Ureter (tissue), 1 donor: Measurements from ENCODE around the gene GNMT. TPM values are rescaled to one million over a fixed set of nuclear protein-coding genes. Genes with fewer than 3 reads are reported as not detected.

Experiments
- DNase-seq: peaks from one replicate; pipeline ENCODE4 v3.0.0-alpha.2; 2020; ENCODE audit warnings: low spot score
- total RNA-seq: library from RNA; stranded (reverse); gene quantifications from one replicate; pipeline ENCODE4 v1.2.4, GENCODE V29; 2023
- donor health status: DM: yes; HTN: yes; CAD: no.

The GNMT gene
- total RNA-seq, 1 donor from 2014 or later: 0.73 TPM

DNA sequence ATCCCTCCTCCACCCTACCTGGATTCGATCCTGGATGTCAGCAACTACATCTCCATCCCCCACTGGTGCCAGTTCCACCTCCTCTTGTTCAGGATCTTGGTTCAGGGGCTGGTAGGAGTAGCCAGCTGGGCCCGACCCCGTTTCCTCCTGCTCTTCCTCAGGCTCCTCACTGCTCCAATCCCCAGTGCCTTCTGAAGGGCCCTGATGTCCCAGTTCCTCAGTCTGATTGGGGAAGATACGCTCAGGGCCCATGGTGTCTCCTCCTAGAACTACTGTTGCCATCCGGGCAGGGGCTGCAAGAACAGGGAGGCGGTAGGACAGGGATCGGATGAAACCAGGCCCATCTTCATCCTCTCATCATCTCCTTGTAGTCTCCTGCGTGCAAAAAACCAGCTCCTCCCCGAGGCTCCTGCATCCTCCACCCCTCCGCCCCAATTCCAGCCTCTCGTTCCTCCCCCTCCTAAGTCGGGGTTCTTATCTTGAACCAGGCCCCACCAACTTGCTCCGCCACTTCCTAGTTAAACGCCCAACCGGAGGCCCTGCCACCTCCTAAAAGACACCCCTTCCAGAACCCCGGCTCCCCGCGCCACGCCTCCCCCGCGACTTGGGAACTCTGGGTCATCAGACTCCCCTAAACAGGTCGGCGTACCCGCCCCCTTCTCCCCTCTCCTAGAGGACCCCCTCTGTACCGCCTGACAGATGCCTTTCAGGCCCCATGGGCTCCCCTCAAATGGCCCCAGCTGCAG is 52.7 kb downstream of the GNMT start:
- no peak for DNase-seq

Other genes with a start within 250 kb of the GNMT start
- 0.91 TPM for gene PRPH2, start 238.2 kb upstream of the GNMT start, total RNA-seq
- 16.5 TPM for gene TBCC, start 214.7 kb upstream of the GNMT start, total RNA-seq
- 25.1 TPM for gene BICRAL, start 178.7 kb upstream of the GNMT start, total RNA-seq
- 73.4 TPM for gene RPL7L1, start 81.1 kb upstream of the GNMT start, total RNA-seq
- 0.55 TPM for gene PTCRA, start 44.7 kb upstream of the GNMT start, total RNA-seq
- 45.6 TPM for gene CNPY3, start 31.3 kb upstream of the GNMT start, total RNA-seq
- gene PEX6, start 18.4 kb downstream of the GNMT start, total RNA-seq: 23.0 TPM
- 24.7 TPM for gene PPP2R5D, start 23.8 kb downstream of the GNMT start, total RNA-seq
- gene MEA1, start 53.2 kb downstream of the GNMT start, total RNA-seq: 71.2 TPM
- 40.3 TPM for gene KLHDC3, start 53.5 kb downstream of the GNMT start, total RNA-seq
- 58.9 TPM for gene RRP36, start 60.9 kb downstream of the GNMT start, total RNA-seq
- gene CUL7, start 93.1 kb downstream of the GNMT start, total RNA-seq: 28.8 TPM
- gene MRPL2, start 98.7 kb downstream of the GNMT start, total RNA-seq: 33.0 TPM
- 23.8 TPM for gene KLC4, start 98.9 kb downstream of the GNMT start, total RNA-seq
- gene PTK7, start 115.6 kb downstream of the GNMT start, total RNA-seq: 52.0 TPM
- gene SRF, start 210.5 kb downstream of the GNMT start, total RNA-seq: 55.7 TPM
- gene CUL9, start 221.4 kb downstream of the GNMT start, total RNA-seq: 71.7 TPM